ENCODE results near the gene RC3H2. TPM values are rescaled to one million over a fixed set of nuclear protein-coding genes. Genes with fewer than 3 reads are reported as not detected.
"Not testable (repeated sequence)": the region's sequence is repeated elsewhere in the genome, so short reads cannot be mapped to it uniquely, and the experiment has no call there.

Gene RC3H2
- polyA plus RNA-seq, 3 donors = 42.6 to 56.6 (median 46.9) TPM

- DNase-seq = no peak
Observed at GRCh38 chr9:122848256-122848943, 56.8 kb downstream of the RC3H2 start.

DNA sequence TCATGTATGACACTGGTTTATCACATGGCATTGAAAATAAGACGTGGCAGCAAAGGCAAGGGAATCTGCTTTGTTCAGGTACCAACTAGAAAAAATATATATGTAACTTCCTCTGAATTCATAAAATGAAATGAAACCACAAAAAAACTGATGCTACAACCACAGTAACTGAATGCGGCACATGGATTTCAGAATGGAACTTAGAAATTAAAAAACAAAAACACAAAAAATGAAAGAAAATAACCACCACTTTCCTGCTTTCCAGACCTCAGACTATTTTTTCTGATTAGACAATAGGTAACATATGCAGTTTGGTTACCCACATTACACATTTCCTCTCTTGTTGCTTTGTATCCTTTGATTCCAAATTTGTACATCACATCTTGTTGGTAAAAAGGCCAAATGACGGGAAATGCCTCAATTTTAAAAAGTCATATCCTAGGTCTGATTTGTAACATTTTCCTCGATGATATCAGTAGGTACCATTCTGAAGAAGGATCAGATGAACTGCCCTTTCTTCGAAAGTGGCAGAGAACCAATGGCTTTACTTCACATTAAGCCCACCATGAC lies 58.7 kb downstream of the RC3H2 start:
- no peak for DNase-seq

DNA sequence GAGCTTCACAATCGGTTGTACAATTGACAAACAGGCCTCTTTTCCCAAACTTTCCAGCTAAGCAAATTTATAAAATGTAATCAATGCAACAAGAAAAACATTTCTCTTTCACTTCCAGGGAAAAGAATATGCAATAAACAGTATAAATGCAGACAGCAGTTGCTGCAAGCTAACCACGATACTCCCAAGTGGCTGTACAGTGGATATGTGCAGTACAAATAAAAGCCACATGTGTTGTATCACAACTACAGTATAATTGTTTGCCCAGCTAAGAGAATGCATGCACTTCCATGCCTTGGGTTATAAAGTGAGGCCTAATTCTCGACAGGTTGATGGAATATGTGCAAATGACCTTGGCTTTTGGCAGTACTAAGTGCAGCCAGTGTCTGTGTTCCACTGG lies 60.0 kb downstream of the RC3H2 start:
- no peak for DNase-seq

DNA sequence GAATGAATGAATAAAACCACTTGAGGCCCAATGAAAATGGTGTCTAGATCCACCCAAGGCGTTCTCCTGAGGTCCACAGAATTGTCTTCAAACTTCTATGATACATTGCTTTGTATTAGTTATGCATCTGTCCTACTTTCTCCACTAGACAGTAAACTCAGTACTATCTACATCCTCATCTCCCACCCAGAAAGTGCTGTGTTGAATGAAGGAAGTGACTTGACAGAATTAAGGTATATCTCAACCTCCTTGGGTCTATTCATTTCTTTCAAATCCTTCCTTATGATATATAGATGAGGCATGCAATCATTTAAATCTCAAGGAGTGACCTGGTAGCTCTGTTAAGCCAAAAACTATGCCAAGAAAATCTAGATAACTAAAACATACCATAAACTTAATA lies 61.0 kb downstream of the RC3H2 start:
- no peak for DNase-seq

DNA sequence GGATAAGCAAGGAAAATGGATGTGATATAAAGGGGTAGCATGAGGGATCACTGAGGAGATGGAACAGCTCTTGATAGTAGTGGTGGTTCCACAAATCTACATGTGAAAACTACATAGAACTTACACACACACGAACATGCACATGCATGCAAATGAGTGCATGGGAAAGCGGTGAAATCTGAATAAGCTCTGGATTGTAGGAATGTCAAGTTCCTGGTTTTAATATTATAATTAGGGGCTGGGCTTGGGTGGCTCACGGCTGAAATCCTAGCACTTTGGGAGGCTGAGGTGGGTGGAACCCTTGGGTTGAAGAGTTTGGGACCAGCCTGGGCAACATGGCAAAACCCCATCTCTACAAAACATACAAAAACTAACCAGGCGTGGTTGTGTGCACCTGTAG lies 63.7 kb downstream of the RC3H2 start:
- no peak for DNase-seq

GRCh38 chr9:122838441-122838840 lies 66.7 kb downstream of the RC3H2 start:
- DNase-seq = not testable (repeated sequence)

DNA sequence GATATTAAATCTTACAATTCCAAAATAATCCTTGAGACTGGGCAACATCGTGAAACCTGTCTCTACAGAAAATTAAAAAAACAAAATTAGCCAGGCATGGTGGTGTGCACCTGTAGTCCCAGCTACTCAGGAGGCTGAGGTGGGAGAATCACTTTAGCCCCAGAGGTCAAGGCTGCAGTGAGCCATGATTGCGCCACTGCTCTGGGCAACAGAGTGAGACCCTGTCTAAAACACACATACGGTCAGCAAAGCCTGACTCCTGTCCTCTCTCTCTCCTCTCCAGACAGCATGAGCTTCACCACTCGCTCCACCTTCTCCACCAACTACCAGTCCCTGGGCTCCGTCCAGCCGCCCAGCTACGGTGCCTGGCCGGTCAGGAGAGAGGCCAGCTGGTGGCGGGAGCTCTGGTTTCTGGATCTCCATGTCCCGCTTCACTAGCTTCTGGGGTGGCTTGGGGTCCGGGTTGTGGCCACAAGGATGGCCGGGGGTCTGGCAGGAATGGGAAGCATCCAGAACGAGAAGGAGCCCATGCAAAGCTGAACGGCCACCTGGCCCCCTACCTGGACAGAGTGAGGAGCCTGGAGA lies 67.8 kb downstream of the RC3H2 start:
- no peak for DNase-seq

DNA sequence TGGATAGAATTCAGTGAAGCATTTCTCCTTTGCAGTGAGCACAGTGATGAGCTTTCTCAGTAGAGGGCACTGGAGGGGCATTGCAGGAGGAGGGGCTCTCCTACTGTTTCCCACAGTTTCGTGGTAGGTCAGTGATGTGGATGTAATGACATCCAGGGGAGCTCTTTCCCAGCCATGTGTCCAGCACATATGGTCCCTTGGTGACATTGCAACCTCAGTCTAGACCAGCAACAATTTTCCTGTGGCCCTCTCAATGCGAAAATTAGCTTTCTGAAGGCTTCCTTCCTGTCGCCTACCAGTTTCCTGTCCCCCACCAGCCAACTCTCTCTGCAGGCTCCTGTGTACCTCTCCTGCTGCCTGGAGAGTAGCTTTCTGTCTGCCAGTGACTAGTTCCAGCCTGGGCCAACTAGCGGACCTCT lies 69.8 kb downstream of the RC3H2 start:
- no peak for DNase-seq

GRCh38 chr9:122832194-122832593 lies 73.0 kb downstream of the RC3H2 start:
- DNase-seq = no peak

- DNase-seq = not testable (repeated sequence)
Observed at GRCh38 chr9:122828965-122829284, 76.2 kb downstream of the RC3H2 start.

GRCh38 chr9:122827761-122828093 lies 77.4 kb downstream of the RC3H2 start:
- DNase-seq = peak; percentile 23

GRCh38 chr9:122822938-122823337 lies 82.2 kb downstream of the RC3H2 start:
- DNase-seq = no peak

- no peak for DNase-seq
Observed at GRCh38 chr9:122822056-122822455, 83.1 kb downstream of the RC3H2 start.

DNA sequence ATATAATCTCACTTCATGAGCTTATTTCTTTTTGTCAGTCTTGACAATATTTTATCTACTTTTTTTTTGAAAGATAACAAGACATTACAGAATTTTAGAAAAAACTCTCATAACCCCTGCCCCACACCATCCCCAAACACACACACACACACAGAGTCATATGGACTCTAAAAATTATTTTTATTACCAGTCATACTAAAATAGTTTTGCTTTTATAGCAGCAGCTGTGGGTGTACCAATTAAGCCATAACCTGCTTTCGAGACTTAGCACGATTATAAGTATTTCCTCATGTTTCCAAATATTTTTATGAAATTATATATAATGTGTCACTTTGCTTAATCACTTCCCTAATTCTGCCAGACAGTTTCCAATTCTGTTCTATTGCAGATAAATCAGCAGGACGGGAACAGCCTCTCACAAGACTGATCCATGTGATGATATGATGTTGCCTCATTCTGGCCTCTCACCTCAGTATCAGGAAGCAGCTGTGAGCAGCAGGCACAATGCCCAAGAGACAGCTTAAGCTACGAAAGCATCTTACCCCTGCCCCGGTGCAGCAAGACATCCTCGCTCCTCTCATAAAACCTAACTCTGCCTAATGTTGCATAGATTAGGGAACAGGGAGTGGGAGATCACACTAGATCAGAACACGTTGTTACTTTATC lies 83.7 kb downstream of the RC3H2 start:
- DNase-seq = no peak

- DNase-seq = no peak
Observed at GRCh38 chr9:122820490-122820845, 84.7 kb downstream of the RC3H2 start.

- DNase-seq = no peak
Observed at GRCh38 chr9:122819791-122820489, 85.2 kb downstream of the RC3H2 start.

DNA sequence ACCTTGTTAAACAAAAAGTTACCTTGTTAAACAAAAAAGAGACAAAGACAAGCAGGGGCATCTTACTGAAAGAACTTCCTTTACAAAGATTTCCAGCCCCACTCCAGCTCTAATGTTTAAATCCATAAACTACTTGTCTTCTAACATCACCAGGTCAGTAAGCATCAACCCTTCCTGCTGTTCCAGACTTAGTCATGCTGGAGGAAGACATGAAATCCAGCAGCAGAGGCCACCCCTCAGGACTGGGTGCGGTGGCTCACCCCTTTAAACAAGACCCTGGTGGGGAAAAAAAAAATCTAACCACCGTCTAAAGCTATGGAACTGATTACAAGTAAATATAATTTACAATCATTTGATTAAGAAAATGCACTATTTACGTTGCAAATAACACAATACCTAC lies 85.8 kb downstream of the RC3H2 start:
- DNase-seq = no peak

DNA sequence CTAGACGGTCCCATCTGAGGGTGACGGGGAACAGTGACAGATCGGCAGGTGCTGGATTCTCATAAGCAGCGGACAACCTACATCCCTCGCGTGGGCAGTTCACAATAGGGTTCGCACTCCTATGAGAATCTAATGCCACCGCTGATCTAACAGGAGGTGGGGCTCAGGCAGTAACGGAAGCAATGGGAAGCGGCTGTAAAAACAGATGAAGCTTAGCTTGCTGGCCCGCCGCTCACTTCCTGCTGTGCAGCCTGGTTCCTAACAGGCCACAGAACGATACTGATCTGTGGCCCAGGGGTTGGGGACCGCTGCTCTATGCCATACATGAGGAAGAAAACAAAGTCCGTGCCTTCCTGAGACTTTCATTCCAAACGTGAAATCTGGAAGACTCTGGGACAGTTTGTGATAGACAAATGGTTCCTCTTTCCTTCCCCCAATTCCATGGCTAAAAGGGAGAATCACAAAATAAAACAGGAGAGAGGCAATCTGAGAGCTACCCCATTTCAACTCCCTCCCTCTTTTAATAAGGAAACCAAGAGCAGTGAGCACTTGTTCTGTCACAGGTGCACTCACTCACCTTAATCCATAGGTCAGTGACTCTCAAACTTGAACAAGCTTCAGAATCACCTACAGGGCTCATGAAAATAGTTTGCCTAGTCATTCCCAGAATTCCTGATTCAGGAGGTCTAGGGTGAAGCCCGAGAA lies 88.8 kb downstream of the RC3H2 start:
- DNase-seq = no peak

GRCh38 chr9:122815544-122815943 lies 89.6 kb downstream of the RC3H2 start:
- DNase-seq = no peak

- no peak for DNase-seq
Observed at GRCh38 chr9:122814545-122814944, 90.6 kb downstream of the RC3H2 start.

GRCh38 chr9:122812736-122813135 lies 92.4 kb downstream of the RC3H2 start:
- no peak for DNase-seq

DNA sequence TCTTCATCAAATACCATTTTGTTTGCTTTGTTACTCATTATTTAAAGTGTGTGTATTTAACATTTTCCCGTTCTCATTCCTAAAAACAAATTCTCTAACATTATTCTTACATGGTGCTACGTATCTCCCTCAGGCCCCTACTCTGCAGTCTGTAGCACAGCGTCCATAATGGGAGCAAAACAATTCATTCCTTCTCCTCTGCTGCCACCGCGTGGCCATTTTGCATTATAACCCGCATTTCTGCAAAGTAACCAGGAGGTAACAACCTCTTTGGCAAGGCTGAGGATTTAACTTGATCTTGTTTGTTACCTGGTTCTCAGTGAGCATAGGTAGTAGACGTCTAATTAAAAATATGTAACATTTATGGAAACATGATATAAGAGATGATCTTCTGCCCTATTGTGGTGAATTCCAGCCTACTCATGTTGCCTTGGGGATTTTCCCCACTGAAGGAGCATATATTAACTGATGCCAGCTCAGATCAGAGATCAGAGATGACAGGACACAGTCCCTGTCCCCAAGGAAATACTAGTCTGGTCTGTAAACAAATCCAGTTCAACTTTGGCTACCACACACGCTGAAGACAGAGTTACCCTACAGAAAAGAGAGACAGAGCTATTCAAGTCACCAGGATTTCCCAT lies 94.7 kb downstream of the RC3H2 start:
- peak; percentile 80 for DNase-seq
